ENCODE results near the gene SFMBT2.

The SFMBT2 gene

GRCh38 chr10:7162331-7162730 is 248.5 kb downstream of the SFMBT2 start:
- H3K9me3 Mint-ChIP-seq = no peaks in the 10 kb centered on the region
- CTCF ChIA-PET = no interaction called here
- peaks cover 33% of the 10 kb centered on the region for H3K4me1 Mint-ChIP-seq
- no peak overlapping the region for H3K4me3 Mint-ChIP-seq
- H3K36me3 Mint-ChIP-seq = peaks cover 64% of the 10 kb centered on the region
- no peaks in the 10 kb centered on the region for H3K27me3 Mint-ChIP-seq
- no peak for DNase-seq
- H3K27ac Mint-ChIP-seq = no peak overlapping the region

- no peak overlapping the region for H3K27ac Mint-ChIP-seq
- no peak for DNase-seq
- no peak overlapping the region for H3K4me3 Mint-ChIP-seq
- H3K9me3 Mint-ChIP-seq = no peaks in the 10 kb centered on the region
- CTCF ChIA-PET = interaction anchor here (0.8 kb wide), 1 partner anchor 15 kb away, joined by 3 read pairs; no protein-coding TSS in a partner anchor
- H3K27me3 Mint-ChIP-seq = no peaks in the 10 kb centered on the region
- H3K4me1 Mint-ChIP-seq = peaks cover 38% of the 10 kb centered on the region
- peaks cover 62% of the 10 kb centered on the region for H3K36me3 Mint-ChIP-seq
Measured at GRCh38 chr10:7161484-7162250, 249.2 kb downstream of the SFMBT2 start.

GRCh38 chr10:7159928-7160327 is 250.9 kb downstream of the SFMBT2 start:
- CTCF ChIA-PET = no interaction called here

GRCh38 chr10:7159517-7159916 is 251.3 kb downstream of the SFMBT2 start:
- Mint-ChIP-seq H3K36me3 (peaks cover 61% of the 10 kb centered on the region), H3K27ac (peak overlapping the region; percentile 16), H3K4me3 (no peak overlapping the region), H3K9me3 (no peaks in the 10 kb centered on the region), H3K4me1 (peaks cover 38% of the 10 kb centered on the region), H3K27me3 (no peaks in the 10 kb centered on the region)
- no peak for DNase-seq
- CTCF ChIA-PET = no interaction called here

More at GRCh38 chr10:7159928-7160327, 250.9 kb downstream of the SFMBT2 start:
- peaks cover 63% of the 10 kb centered on the region for H3K36me3 Mint-ChIP-seq
- peaks cover 38% of the 10 kb centered on the region for H3K4me1 Mint-ChIP-seq
- no peaks in the 10 kb centered on the region for H3K27me3 Mint-ChIP-seq
- DNase-seq = no peak
- no peak overlapping the region for H3K4me3 Mint-ChIP-seq
- H3K27ac Mint-ChIP-seq = peak overlapping the region; percentile 16
- no peaks in the 10 kb centered on the region for H3K9me3 Mint-ChIP-seq

- no peak for DNase-seq
- no peak overlapping the region for H3K4me3 Mint-ChIP-seq
- H3K4me1 Mint-ChIP-seq = peaks cover 38% of the 10 kb centered on the region
- H3K27me3 Mint-ChIP-seq = no peaks in the 10 kb centered on the region
- no peak overlapping the region for H3K27ac Mint-ChIP-seq
- peaks cover 44% of the 10 kb centered on the region for H3K36me3 Mint-ChIP-seq
- CTCF ChIA-PET = no interaction called here
- no peaks in the 10 kb centered on the region for H3K9me3 Mint-ChIP-seq
Measured at GRCh38 chr10:7157091-7157490, 253.7 kb downstream of the SFMBT2 start.

GRCh38 chr10:7153750-7154149 is 257.1 kb downstream of the SFMBT2 start:
- Mint-ChIP-seq H3K36me3 (peaks cover 20% of the 10 kb centered on the region), H3K27me3 (peaks cover 22% of the 10 kb centered on the region), H3K4me3 (no peak overlapping the region), H3K4me1 (peaks cover 13% of the 10 kb centered on the region), H3K27ac (no peak overlapping the region), H3K9me3 (no peaks in the 10 kb centered on the region)
- CTCF ChIA-PET = no interaction called here
- DNase-seq = no peak

GRCh38 chr10:7152982-7153381 is 257.9 kb downstream of the SFMBT2 start:
- CTCF ChIA-PET = no interaction called here
- Mint-ChIP-seq H3K27ac (no peak overlapping the region), H3K9me3 (no peaks in the 10 kb centered on the region), H3K36me3 (peaks cover 16% of the 10 kb centered on the region), H3K4me1 (peaks cover 9% of the 10 kb centered on the region), H3K27me3 (peaks cover 26% of the 10 kb centered on the region), H3K4me3 (no peak overlapping the region)
- DNase-seq = no peak

GRCh38 chr10:7152341-7152740 is 258.5 kb downstream of the SFMBT2 start:
- no peak for DNase-seq
- peaks cover 32% of the 10 kb centered on the region for H3K27me3 Mint-ChIP-seq
- CTCF ChIA-PET = no interaction called here
- H3K4me3 Mint-ChIP-seq = no peak overlapping the region
- H3K4me1 Mint-ChIP-seq = peaks cover 5% of the 10 kb centered on the region
- H3K9me3 Mint-ChIP-seq = no peaks in the 10 kb centered on the region
- H3K36me3 Mint-ChIP-seq = peaks cover 12% of the 10 kb centered on the region
- no peak overlapping the region for H3K27ac Mint-ChIP-seq

- H3K4me1 Mint-ChIP-seq = no peaks in the 10 kb centered on the region
Measured at GRCh38 chr10:7151538-7151937, 259.3 kb downstream of the SFMBT2 start.

GRCh38 chr10:7150349-7150748 is 260.5 kb downstream of the SFMBT2 start:
- Mint-ChIP-seq H3K4me3 (no peak overlapping the region), H3K9me3 (no peaks in the 10 kb centered on the region), H3K27me3 (peaks cover 42% of the 10 kb centered on the region), H3K36me3 (no peaks in the 10 kb centered on the region), H3K4me1 (no peaks in the 10 kb centered on the region), H3K27ac (no peak overlapping the region)
- CTCF ChIA-PET = no interaction called here
- DNase-seq = no peak

More at GRCh38 chr10:7151538-7151937, 259.3 kb downstream of the SFMBT2 start:
- CTCF ChIA-PET = no interaction called here
- no peak for DNase-seq
- peaks cover 6% of the 10 kb centered on the region for H3K36me3 Mint-ChIP-seq
- no peaks in the 10 kb centered on the region for H3K9me3 Mint-ChIP-seq
- H3K27me3 Mint-ChIP-seq = peaks cover 40% of the 10 kb centered on the region
- H3K27ac Mint-ChIP-seq = no peak overlapping the region
- no peak overlapping the region for H3K4me3 Mint-ChIP-seq

GRCh38 chr10:7146189-7146588 is 264.6 kb downstream of the SFMBT2 start:
- no peaks in the 10 kb centered on the region for H3K9me3 Mint-ChIP-seq
- H3K27ac Mint-ChIP-seq = no peak overlapping the region
- H3K27me3 Mint-ChIP-seq = peaks cover 53% of the 10 kb centered on the region
- no peaks in the 10 kb centered on the region for H3K36me3 Mint-ChIP-seq
- H3K4me1 Mint-ChIP-seq = no peaks in the 10 kb centered on the region
- no peak for DNase-seq
- no peak overlapping the region for H3K4me3 Mint-ChIP-seq
- CTCF ChIA-PET = interaction anchor here (1.2 kb wide), 1 partner anchor 25 kb away, joined by 3 read pairs; no protein-coding TSS in a partner anchor

- DNase-seq = no peak
- peaks cover 7% of the 10 kb centered on the region for H3K4me1 Mint-ChIP-seq
- no peaks in the 10 kb centered on the region for H3K36me3 Mint-ChIP-seq
- CTCF ChIA-PET = no interaction called here
- peaks cover 14% of the 10 kb centered on the region for H3K27me3 Mint-ChIP-seq
- H3K4me3 Mint-ChIP-seq = no peak overlapping the region
- peaks cover 3% of the 10 kb centered on the region for H3K9me3 Mint-ChIP-seq
- H3K27ac Mint-ChIP-seq = no peak overlapping the region
Measured at GRCh38 chr10:7136016-7136415, 274.8 kb downstream of the SFMBT2 start.

- peaks cover 3% of the 10 kb centered on the region for H3K9me3 Mint-ChIP-seq
- H3K4me1 Mint-ChIP-seq = peaks cover 7% of the 10 kb centered on the region
- H3K27ac Mint-ChIP-seq = no peak overlapping the region
- H3K36me3 Mint-ChIP-seq = no peaks in the 10 kb centered on the region
- DNase-seq = no peak
- peaks cover 22% of the 10 kb centered on the region for H3K27me3 Mint-ChIP-seq
- no peak overlapping the region for H3K4me3 Mint-ChIP-seq
- CTCF ChIA-PET = interaction anchor here (0.7 kb wide), 1 partner anchor 13 kb away, joined by 3 read pairs; no protein-coding TSS in a partner anchor
Measured at GRCh38 chr10:7135188-7135587, 275.6 kb downstream of the SFMBT2 start.

GRCh38 chr10:7134448-7134847 is 276.4 kb downstream of the SFMBT2 start:
- Mint-ChIP-seq H3K36me3 (no peaks in the 10 kb centered on the region), H3K9me3 (peaks cover 3% of the 10 kb centered on the region), H3K27ac (no peak overlapping the region), H3K4me1 (peaks cover 7% of the 10 kb centered on the region), H3K27me3 (peaks cover 29% of the 10 kb centered on the region), H3K4me3 (no peak overlapping the region)
- no peak for DNase-seq
- CTCF ChIA-PET = interaction anchor here (0.7 to 1.2 kb wide), 3 partner anchors 12 to 292 kb away, joined by 3 read pairs; no protein-coding TSS in a partner anchor

GRCh38 chr10:7133958-7134357 is 276.9 kb downstream of the SFMBT2 start:
- CTCF ChIA-PET = interaction anchor here (0.7 to 1.2 kb wide), 2 partner anchors 13 to 291 kb away, joined by 3 read pairs; no protein-coding TSS in a partner anchor
- no peaks in the 10 kb centered on the region for H3K36me3 Mint-ChIP-seq
- peaks cover 3% of the 10 kb centered on the region for H3K9me3 Mint-ChIP-seq
- no peak overlapping the region for H3K4me3 Mint-ChIP-seq
- DNase-seq = no peak
- H3K27me3 Mint-ChIP-seq = peaks cover 32% of the 10 kb centered on the region
- peaks cover 7% of the 10 kb centered on the region for H3K4me1 Mint-ChIP-seq
- no peak overlapping the region for H3K27ac Mint-ChIP-seq
